ENCODE data around the gene ZNF654.

GRCh38 chr3:88032245-88032644 lies 26.8 kb upstream of the ZNF654 start:
- TF ChIP-seq CTCF (IDR thresholded peaks at IDR 0.05) (no peak), POLR2A (IDR thresholded peaks at IDR 0.05) (no peak), POLR2AphosphoS5 (IDR thresholded peaks at IDR 0.05; ENCODE audit: insufficient read depth in 1 of 2, low read depth in 1 of 2) (no peak)
